Loucy (cell line): Measurements from ENCODE around the gene RAF1.

Experiments used
- CTCF ChIP-seq: fragments of 200-600 bp; sonication (generic); conservative IDR thresholded peaks from 2 replicates; pipeline ENCODE4 v1.5.1; 2014; ENCODE audit warnings: mild to moderate bottlenecking, antibody characterized with exemption, low read length
- EZH2phosphoT487 ChIP-seq: fragments of 200-600 bp; IDR thresholded peaks from 2 replicates; pipeline ENCODE4 v1.6.1; 2018; ENCODE audit warnings: antibody characterized with exemption, mild to moderate bottlenecking, moderate library complexity, borderline replicate concordance

DNA sequence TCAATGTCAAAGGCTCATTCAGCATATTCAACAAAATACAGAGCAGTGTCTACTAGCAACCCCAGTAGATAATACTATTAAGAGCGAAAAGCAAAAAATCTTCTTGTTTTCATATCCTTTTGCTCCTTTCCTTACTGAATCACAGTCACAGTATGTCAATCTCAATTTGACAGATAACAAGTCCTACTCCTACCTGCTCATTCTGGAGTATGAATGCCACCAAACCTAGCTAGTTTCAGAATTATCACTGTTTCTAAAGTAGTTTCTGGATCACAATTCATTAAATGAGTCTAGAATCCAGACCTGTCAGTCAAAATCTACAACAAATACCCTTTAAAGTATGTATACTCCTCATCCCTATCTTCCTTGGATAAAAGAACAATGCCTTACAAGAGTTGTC is 55.5 kb downstream of the RAF1 start:
- TF ChIP-seq CTCF (no peak), EZH2phosphoT487 (no peak)
